Measurements from ENCODE around the gene PIP5K1C. TPM values are rescaled to one million over a fixed set of nuclear protein-coding genes. Genes with fewer than 3 reads are reported as not detected.

Gene PIP5K1C
- polyA plus RNA-seq, 1 donor (not counting 4 experiments of a cell fraction or from before 2014, with no cell fraction given) = 3.6 TPM

GRCh38 chr19:3720349-3720917 lies 20.2 kb upstream of the PIP5K1C start:
- no peak for DNase-seq (ENCODE audit: low read depth, low spot score)
- H3K9me3 ChIP-seq (ENCODE audit: control insufficient read depth, low read depth, low read length) = no peaks in the 10 kb centered on the region
- H2AFZ ChIP-seq (ENCODE audit: control insufficient read depth, low read length) = no peak overlapping the region
- no peaks in the 10 kb centered on the region for H4K20me1 ChIP-seq (ENCODE audit: control insufficient read depth, extremely low read depth, insufficient read depth, low read length)
- no peak overlapping the region for H3K4me3 ChIP-seq (ENCODE audit: control insufficient read depth in 2 of 3, extremely low read depth in 1 of 3, insufficient read depth in 2 of 3, low read depth in 1 of 3, low read length in 3 of 3)
- H3K27me3 ChIP-seq (ENCODE audit: control insufficient read depth, extremely low read depth, insufficient read depth, low read length) = peaks cover 36% of the 10 kb centered on the region
- dilution Hi-C loops (cut with MboI; ENCODE audit: extremely low pct_ligation_motif_present, low sequenced_read_pairs) = no loop called here
- no peaks in the 10 kb centered on the region for H3K9me1 ChIP-seq (ENCODE audit: control insufficient read depth, extremely low read depth, insufficient read depth, low read length)
- no peak overlapping the region for H3K27ac ChIP-seq (ENCODE audit: control insufficient read depth, insufficient read depth, low read length)
- TF ChIP-seq EZH2 (IDR thresholded peaks at IDR 0.05; ENCODE audit: low read length) = no peak
- TF ChIP-seq CTCF (optimal IDR thresholded peaks at IDR 0.05 in 1 of 3, IDR thresholded peaks at IDR 0.05 in 1 of 3, conservative IDR thresholded peaks at IDR 0.05 in 1 of 3; ENCODE audit: extremely low read depth in 1 of 3, insufficient read depth in 2 of 3, low read length in 3 of 3) = no peak
- H3K79me2 ChIP-seq (ENCODE audit: control insufficient read depth, insufficient read depth, low read length) = no peaks in the 10 kb centered on the region
- H3K4me1 ChIP-seq (ENCODE audit: control insufficient read depth, extremely low read depth, insufficient read depth, low read length) = no peaks in the 10 kb centered on the region
- H3K9ac ChIP-seq (ENCODE audit: control insufficient read depth, extremely low read depth, insufficient read depth, low read length) = no peak overlapping the region
- no peak for FAIRE-seq
- no peak overlapping the region for H3K4me2 ChIP-seq (ENCODE audit: control insufficient read depth, extremely low read depth, insufficient read depth, low read depth, low read length)
- no peaks in the 10 kb centered on the region for H3K36me3 ChIP-seq (ENCODE audit: control insufficient read depth in 2 of 2, extremely low read depth in 1 of 2, insufficient read depth in 2 of 2, low read length in 2 of 2)

- no peak overlapping the region for H3K4me3 ChIP-seq (ENCODE audit: control insufficient read depth in 2 of 3, extremely low read depth in 1 of 3, insufficient read depth in 2 of 3, low read depth in 1 of 3, low read length in 3 of 3)
- H3K4me2 ChIP-seq (ENCODE audit: control insufficient read depth, extremely low read depth, insufficient read depth, low read depth, low read length) = no peak overlapping the region
- no peaks in the 10 kb centered on the region for H3K4me1 ChIP-seq (ENCODE audit: control insufficient read depth, extremely low read depth, insufficient read depth, low read length)
- H3K9me3 ChIP-seq (ENCODE audit: control insufficient read depth, low read depth, low read length) = no peaks in the 10 kb centered on the region
- no peak overlapping the region for H2AFZ ChIP-seq (ENCODE audit: control insufficient read depth, low read length)
- dilution Hi-C loops (cut with MboI; ENCODE audit: extremely low pct_ligation_motif_present, low sequenced_read_pairs) = no loop called here
- H3K9ac ChIP-seq (ENCODE audit: control insufficient read depth, extremely low read depth, insufficient read depth, low read length) = no peak overlapping the region
- H4K20me1 ChIP-seq (ENCODE audit: control insufficient read depth, extremely low read depth, insufficient read depth, low read length) = no peaks in the 10 kb centered on the region
- no peaks in the 10 kb centered on the region for H3K9me1 ChIP-seq (ENCODE audit: control insufficient read depth, extremely low read depth, insufficient read depth, low read length)
- H3K27ac ChIP-seq (ENCODE audit: control insufficient read depth, insufficient read depth, low read length) = no peak overlapping the region
- no peak for FAIRE-seq
- no peak for DNase-seq (ENCODE audit: low read depth, low spot score)
- no peaks in the 10 kb centered on the region for H3K79me2 ChIP-seq (ENCODE audit: control insufficient read depth, insufficient read depth, low read length)
- H3K36me3 ChIP-seq (ENCODE audit: control insufficient read depth in 2 of 2, extremely low read depth in 1 of 2, insufficient read depth in 2 of 2, low read length in 2 of 2) = no peaks in the 10 kb centered on the region
- no peak for TF ChIP-seq EZH2 (IDR thresholded peaks at IDR 0.05; ENCODE audit: low read length)
- no peak for TF ChIP-seq CTCF (optimal IDR thresholded peaks at IDR 0.05 in 1 of 3, IDR thresholded peaks at IDR 0.05 in 1 of 3, conservative IDR thresholded peaks at IDR 0.05 in 1 of 3; ENCODE audit: extremely low read depth in 1 of 3, insufficient read depth in 2 of 3, low read length in 3 of 3)
- peaks cover 36% of the 10 kb centered on the region for H3K27me3 ChIP-seq (ENCODE audit: control insufficient read depth, extremely low read depth, insufficient read depth, low read length)
Measured at GRCh38 chr19:3719868-3720267, 19.6 kb upstream of the PIP5K1C start.

Measured in keratinocyte (primary cell).